Tongue (tissue), 2 donors: ENCODE data around the gene ADAT1. TPM values are rescaled to one million over a fixed set of nuclear protein-coding genes. Genes with fewer than 3 reads are reported as not detected.

Source experiments
- DNase-seq: peaks from one replicate; pipeline ENCODE4 v3.0.0-alpha.2; 2015
- total RNA-seq: library from RNA; depleted of rRNA; stranded (reverse); fragments of >200 nt; gene quantifications from one replicate; pipeline ENCODE4 v1.2.3, GENCODE V29; 2014

Gene ADAT1
- total RNA-seq, 1 donor from 2014 or later: 47.7 TPM

DNA sequence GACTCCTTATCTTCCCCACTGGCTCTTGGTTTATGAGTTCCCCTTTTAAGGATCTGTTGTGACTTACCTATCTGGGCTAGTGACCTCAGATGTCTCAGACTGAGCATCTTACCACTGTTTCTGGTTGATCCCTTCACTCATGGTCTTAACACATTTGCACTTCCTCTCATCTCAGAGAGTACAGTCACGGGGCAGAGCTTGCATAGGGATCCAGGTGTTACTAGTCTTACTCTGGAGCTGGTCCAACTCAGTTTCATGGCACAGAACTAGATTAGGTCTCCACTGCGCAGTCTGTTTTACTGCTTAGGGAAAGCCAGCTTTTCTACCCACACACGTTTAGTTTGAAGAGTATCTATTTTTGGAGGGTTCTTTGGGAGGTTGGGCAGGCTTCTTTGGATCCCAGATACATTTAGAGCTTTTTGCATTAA is 46.7 kb downstream of the ADAT1 start:
- DNase-seq: no peak

DNA sequence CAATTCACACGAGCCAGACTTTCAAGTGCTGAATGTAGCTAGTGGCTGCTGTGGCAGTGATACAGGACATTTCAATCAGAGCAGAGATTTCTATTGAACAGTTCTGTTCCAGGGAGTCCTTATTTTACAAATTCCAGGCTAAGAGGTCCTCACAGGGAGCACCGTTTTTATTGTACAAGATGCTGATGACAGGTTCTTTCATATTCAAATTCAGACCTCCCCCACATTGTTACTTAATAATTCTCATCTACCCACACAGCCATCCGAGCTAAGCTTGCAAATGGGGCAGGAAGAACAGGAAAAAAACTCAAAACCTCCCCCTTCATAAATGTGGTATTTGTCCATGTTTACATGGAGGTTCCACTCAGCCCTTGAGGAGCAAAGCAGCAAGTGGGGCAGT is 47.1 kb downstream of the ADAT1 start:
- DNase-seq: no peak

DNA sequence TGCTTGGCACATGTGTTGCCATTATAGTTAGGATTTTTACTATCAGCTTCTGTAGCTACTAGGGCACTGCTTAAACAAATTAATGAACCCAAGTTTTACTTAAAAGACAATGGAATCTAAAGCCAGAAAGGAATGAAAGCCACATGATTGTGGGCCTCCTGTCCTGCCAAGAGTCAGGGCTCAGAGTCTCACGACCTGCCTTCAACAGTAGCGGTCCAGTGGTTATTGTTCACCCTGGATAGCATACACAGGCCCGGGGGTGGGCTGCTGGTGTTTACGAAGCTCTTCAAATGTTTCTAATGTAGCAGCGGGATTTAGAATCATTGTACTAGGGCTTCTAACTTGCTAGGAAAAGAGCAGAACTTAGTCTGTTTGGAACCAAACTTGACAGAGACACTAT is 49.1 kb downstream of the ADAT1 start:
- no peak for DNase-seq

DNA sequence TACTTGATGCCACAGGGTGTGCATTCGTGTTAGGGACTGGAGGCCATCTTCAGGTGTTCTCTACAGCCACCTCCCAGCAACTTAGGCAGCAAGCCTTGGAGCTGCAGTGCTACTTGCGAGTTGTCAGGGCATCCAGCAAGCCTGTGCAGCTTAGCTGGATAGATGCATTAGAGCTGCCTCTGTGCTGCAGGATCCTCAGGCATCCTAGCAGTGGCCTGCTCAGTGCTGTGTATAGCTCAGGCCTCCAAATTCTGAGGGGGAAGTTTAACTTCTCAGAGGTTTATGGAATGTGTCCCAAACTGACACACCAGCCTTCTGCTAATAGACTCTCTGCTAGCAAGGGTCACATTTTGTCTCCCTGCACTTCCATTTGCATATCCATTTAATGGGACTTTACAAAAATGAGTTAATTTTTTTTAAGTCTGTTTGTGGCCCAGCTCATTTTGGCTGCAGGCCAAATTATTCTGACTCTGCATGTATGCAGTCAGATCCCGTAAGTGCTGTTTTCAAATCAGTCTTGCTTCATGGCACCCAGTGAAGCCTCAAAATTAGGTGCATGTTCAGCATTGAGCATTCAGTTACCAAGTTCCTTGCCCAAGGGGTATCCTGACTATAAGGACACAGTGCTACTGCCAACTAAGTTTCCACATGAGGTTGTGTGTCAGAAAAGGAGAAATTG is 50.1 kb downstream of the ADAT1 start:
- DNase-seq: no peak

DNA sequence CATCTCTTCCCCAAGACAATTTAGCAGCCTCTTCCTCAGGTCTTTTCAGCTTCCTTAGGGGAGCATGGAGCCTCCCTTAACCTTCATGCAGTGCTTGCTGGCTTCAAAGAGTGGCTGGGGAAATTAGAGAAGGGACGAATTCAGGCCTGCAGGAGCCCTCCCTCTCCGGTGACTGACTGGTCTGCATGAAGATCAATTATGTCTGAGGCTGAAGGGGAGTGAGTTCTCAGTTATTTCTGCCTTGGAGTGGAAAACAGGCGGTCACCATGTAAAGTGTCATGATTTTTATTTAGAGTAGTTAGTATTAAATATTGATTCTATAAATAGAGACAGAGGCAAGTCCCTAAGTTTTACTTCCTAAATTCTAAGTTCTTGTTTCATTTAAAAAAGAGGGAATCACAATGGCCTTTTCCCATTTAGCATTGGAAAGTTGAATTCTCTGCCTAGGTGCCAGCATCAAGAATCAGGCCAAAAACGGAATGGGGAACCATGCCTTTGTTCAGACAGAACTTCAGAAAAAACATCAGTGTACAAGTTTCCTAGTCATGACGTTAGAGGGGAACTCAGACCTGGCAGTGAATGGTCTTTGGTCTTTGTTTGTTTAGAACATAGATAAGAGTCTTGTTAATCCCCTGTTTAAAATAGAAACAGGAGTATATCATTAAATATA is 52.5 kb downstream of the ADAT1 start:
- DNase-seq: no peak

DNA sequence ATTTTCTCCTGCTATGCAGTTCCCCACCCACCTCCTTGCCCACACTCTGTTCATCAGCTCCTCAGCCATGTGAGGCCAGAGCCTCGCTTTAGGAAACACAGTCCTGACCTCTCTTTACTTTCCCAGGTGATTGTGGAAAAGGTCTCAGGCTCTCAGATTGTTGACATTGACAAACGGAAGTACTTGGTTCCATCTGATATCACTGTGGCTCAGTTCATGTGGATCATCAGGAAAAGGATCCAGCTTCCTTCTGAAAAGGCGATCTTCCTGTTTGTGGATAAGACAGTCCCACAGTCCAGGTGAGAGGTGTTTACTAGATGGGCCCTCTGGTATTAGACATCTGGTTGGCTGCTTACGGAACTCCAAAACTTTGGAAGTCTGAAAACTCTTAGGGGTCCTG is 55.2 kb downstream of the ADAT1 start:
- DNase-seq: no peak

DNA sequence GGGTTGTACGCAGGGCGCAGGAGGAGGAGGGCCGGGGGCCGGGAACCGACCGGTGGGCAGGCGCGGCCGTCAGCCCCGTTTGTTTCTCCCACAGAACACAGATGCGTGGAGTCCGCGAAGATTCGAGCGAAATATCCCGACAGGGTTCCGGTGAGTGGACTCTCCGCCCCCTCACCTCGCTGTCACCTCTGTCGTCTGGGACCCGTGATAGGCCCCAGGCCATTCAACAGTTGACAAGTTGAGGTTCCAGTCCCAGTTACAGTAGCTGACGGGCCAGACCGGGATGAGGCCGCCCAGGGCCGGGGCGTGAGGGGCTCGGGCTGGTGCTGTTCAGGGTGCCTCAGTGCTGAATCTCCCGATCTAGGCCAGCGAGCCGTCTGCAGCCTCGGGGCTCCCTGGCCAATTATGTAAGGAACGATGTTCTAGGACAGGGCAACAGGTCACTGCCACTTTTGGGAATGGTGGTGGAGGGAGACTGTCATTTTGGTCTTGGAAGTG is 56.3 kb downstream of the ADAT1 start:
- no peak for DNase-seq

DNA sequence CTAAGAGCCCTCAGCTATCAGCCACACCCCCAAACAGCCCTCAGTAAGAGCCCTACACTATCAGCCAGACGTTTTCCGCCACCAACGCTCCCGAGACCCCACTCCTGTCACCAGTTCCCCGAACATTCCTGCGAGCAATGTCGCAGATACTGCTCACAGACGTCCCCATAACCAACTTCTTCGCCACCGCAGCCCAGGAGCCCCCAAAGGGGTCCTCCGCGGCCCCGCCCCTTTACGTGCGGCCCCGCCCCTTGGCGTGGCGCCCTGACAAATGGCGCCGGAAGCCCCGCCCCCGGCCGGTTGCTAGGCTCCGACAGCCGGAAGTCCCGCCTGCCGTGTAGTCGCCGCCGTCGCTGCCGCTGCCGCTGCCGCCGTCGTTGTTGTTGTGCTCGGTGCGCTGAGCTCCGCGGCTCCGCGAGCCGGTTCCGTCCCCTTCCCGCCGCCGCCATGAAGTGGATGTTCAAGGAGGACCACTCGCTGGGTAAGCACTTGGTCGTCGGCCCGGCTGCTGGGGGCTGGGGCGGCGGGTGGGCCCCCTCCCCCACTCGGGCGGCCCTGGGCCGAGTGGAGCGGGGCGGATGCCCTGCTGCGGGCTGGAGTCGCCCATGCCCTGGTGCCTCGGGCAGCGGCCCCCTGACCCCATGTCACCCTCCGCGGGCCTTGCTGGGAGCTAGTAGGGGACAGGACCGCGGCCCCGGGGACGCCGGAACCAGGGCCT is 56.9 kb downstream of the ADAT1 start, which contains the start of gene GABARAPL2:
Gene GABARAPL2, plus strand, starts transcription at position 340 of the 718 bp plus-strand sequence. Its CDS starts 108 bp downstream, at position 448.
- peak; percentile 94 for DNase-seq

DNA sequence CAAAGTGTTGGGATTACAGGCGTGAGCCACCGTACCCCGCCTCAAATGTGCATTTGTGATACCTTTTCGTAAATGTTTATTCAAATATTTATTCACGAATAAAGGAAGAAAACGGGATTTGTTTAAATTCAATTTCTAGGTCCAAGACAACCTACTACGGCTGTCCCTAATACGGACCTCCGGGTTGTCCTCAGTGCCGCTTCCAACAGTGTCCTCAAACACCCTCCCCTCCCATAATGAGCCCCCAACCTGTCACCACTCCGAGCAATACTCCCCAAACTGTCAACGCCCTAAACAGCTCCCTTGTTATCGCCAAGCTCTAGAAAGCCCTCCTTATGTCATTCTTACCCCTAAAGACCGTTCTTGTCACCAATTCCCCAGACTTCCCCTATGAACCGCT is 57.4 kb downstream of the ADAT1 start:
- DNase-seq: no peak

DNA sequence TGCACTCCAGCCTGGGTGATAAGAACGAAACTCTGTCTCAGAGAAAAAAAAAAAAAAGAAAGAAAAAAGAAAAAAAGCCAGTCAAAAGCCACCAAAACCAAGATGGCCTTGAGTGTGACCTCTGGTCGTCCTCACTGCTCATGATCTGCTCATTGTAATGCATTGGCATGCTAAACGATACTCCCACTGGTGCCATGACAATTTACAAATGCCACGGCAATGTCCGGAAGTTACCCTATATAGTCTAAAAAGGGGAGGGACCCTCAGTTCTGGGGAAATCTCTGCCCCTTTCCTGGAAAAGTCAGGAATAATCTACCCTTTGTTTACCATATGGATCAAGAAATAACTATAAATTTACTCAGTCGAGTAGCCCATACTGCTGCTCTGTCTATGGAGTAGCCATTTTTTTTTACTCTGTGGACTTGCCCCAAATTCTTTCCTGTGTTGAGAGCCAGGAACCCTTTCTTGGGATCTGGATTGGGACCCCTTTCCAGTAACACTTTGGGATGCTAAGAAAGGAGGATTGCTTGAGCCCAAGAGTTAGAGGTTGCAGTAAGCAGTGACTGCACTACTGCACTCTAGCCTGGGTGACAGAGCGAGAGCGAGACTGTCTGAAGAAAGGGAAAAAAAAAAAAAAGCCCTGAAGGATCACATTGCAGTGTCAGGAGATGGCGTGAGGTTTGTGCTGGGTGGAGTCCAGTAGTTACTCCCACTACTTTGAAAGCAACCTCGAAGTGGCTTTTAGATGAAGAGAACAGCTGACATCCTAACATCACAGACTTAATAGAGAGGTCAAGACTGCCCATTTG is 63.3 kb downstream of the ADAT1 start:
- DNase-seq: peak; percentile 70

DNA sequence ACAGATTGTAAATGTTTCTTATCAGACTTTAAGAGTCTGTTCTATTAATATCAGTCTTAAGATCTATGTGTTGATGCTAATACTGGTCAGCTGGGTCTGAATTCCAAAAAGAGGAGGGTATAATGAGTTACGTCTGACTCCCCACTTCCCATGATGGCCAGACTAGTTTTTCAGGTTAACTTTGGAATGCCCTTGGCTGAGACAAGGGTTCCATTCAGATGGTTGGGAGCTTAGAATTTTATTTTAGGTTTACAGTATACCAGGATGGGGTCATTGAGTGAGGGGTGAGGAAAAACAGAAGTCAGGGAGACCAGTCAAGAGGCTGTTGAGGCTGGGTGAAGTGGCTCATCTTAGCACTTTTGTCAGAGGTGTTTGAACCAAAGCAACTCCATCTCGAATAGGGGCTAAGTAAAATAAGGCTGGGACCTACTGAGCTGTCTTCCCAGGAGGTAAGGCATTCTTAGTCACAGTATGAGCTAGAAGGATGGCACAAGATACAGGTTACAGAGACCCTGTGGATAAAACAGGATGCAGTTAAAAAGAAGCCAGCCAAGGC is 64.2 kb downstream of the ADAT1 start:
- no peak for DNase-seq

DNA sequence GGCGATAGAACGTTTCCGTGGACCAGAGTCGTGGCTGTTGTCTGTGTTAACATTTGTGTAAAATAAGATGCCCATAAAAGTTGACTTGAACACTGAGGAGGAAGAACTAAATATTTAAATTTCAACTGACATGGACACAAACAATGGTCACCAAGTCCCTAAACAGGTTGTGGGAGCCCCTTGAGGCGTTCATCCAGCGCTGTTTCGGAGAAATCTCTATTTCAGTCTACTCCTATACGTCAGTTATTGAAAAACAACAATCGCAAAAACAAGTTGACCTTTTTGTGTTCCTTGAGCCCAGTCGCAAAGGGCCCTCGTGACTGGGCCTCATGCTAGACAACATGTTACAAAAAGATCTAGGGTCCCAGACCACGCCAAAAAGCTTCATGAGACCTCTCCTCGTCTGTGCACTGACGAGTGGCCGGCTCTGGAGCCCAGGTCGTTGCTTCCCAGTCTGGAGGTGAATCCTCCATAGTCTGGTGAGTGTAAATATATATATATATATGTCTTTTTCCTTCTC is 66.6 kb downstream of the ADAT1 start:
- DNase-seq: no peak

DNA sequence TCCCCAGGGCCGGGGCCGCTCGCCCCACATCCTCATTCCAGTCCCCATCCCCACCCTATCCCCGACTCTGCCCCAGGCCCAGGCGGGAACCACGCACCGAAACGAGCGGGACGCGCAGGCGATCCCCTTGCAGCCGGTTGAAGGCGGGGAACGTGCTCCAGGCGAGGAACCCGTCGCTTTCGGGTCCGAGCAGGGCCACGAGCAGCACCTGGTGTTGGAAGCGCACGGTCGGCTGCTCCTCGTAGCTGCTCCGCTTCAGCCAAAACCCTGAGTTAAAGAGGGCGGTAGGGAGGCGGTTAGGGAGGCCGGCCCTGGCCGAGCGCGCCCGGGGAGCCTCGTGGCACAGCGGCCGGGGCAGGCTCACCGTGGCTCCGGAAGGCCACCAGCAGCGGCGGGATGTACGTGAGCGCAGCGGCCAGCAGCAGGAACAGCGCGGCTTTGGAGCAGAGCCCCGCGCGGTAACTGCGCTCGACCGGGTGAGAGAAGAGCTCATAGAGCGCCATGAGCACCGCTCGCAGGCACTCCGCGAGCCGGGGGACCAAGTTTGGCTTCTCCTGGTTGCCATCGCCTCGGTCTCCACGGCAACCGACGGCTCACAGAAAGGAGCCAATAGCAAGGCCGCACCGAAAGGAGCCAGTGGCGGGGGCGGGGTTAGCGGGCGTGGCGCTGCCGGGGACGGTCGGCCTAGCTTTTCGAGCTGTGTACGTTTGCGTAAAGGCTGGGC is 67.2 kb downstream of the ADAT1 start, which contains the start of gene TMEM231:
Gene TMEM231, minus strand, starts transcription at position 546 of the 724 bp plus-strand sequence. Its CDS starts 43 bp downstream, at position 503.
- peak; percentile 98 for DNase-seq

DNA sequence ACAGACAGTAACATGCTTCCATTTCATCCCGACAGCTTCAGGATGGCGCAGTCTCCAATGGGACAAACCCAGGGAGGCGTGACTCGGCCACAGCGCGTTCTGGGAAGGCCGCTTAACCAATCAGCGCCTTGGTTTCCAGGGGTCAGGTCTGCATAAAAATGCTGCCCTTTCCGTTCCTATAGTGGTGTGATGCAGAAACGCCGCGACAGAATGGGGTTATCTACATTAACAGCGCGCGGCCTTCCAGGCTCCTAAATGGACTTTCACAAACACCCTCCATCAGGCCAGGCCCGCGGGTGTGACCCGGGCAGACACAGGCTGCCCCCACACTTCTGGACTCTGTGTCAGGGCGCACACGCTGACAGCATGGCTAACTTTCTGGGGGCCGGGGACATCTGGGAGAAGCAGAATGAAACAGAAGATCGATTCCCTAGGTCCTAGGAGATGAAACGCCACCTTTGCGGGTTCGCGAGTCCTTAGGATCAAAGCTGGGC is 67.8 kb downstream of the ADAT1 start:
- DNase-seq: peak; percentile 93

DNA sequence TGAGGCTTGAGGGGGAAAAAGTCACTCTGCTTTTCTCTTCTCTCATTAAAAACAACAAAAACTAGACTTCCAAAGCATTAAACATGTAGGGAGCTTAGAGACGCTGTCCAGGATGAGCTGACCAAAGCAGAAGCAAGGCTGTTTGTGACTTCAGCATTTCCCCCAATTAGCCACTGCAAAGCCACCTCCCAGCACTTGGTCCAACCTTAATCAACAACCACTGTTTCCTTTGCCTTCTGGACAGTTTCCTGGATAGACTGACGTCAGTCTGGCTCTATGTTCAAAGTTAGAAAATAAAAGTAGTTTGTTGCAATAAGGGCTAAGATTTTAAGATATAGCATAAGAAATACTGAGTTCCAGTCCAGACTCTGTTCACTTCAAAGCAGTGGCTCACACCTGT is 70.1 kb downstream of the ADAT1 start:
- no peak for DNase-seq

DNA sequence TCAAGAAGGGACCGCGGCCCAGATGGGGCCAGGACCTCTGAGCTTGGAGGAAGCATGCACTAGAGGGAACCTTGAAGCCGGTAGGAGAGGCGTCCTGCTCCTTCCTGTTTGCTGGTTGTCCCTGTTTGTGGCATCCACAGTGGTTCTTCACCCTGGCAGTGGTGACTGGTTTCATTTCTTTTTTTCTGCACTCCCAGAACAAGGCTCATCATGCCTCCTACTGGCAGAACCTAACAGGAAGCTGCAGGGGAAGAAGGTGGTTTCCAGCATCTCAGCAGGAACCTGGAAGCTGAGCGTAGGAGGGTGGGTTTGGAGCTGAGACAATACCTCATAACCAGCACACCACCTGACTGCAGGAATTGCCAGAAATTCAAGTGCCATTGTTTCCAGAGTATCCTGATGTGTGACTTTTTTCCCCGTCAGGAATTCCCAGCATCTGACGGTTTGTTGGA is 72.8 kb downstream of the ADAT1 start:
- peak; percentile 23 for DNase-seq
